PC-9 (cell line): Measurements from ENCODE around the gene STARD8. TPM values are rescaled to one million over a fixed set of nuclear protein-coding genes. Genes with fewer than 3 reads are reported as not detected.
"Not testable (repeated sequence)": the region's sequence is repeated elsewhere in the genome, so short reads cannot be mapped to it uniquely, and the experiment has no call there.

Experiments
- BruUV-seq: library from RNA; stranded (reverse); fragments of 400-500 nt; replicated peaks from 2 replicates; lab custom pipeline; 2021; lab: Mats Ljungman, UMichigan
- CTCF ChIA-PET: fragments of 300-600 bp; sonication (Branson Sonifier 250); formaldehyde crosslinking; loops from one replicate; lab custom pipeline; 2022; ENCODE audit warnings: antibody characterized with exemption; lab: Charles Lee
- POLR2A ChIA-PET: fragments of 300-600 bp; sonication (Branson Sonifier 250); formaldehyde crosslinking; loops from one replicate; lab custom pipeline; 2022; ENCODE audit warnings: antibody characterized with exemption; ENCODE audit not compliant: unreplicated experiment; lab: Charles Lee
- DNase-seq, 2 experiments: peaks; one replicate each; pipeline versions ENCODE4 v3.0.0 to v3.0.0-alpha.2; 2015 to 2022; ENCODE audit warnings: mixed read lengths in 1 of 2
- H2AFZ ChIP-seq: fragments of 200-600 bp; sonication (generic); 2 replicates; pipeline ENCODE4 v1.8.1; 2017; ENCODE audit warnings: antibody characterized with exemption
- H3F3A ChIP-seq: fragments of 200-600 bp; sonication (generic); 2 replicates; pipeline ENCODE4 v1.8.1; 2017; ENCODE audit warnings: antibody characterized with exemption, mild to moderate bottlenecking, low read depth; ENCODE audit not compliant: insufficient read depth
- H3K27ac ChIP-seq: fragments of 200-600 bp; sonication (generic); 2 replicates; pipeline ENCODE4 v1.6.1; 2016; ENCODE audit warnings: mixed run types
- H3K27me3 ChIP-seq: fragments of 200-600 bp; sonication (generic); 2 replicates; pipeline ENCODE4 v1.6.1; 2016; ENCODE audit warnings: low read depth, mixed run types; ENCODE audit not compliant: insufficient read depth
- H3K36me3 ChIP-seq: fragments of 200-600 bp; sonication (generic); 2 replicates; pipeline ENCODE4 v1.6.1; 2016; ENCODE audit warnings: low read depth, mixed run types
- H3K4me1 ChIP-seq: fragments of 200-600 bp; sonication (generic); replicated peaks from 2 replicates; pipeline ENCODE4 v1.6.1; 2016; ENCODE audit warnings: mixed run types; ENCODE audit not compliant: insufficient read depth
- H3K4me2 ChIP-seq: fragments of 200-600 bp; sonication (generic); 2 replicates; pipeline ENCODE4 v1.6.1; 2017; ENCODE audit warnings: mixed run types
- H3K4me3 ChIP-seq: fragments of 200-600 bp; sonication (generic); 2 replicates; pipeline ENCODE4 v1.6.1; 2016; ENCODE audit warnings: mixed run types
- H3K79me2 ChIP-seq: fragments of 200-600 bp; sonication (generic); 2 replicates; pipeline ENCODE4 v1.6.1; 2017; ENCODE audit warnings: low read depth, mixed run types
- H3K9me2 ChIP-seq: fragments of 200-600 bp; sonication (generic); 2 replicates; pipeline ENCODE4 v1.8.1; 2017; ENCODE audit warnings: mild to moderate bottlenecking; ENCODE audit not compliant: insufficient read depth
- H3K9me3 ChIP-seq: fragments of 200-600 bp; sonication (generic); 2 replicates; pipeline ENCODE4 v1.8.1; 2016; ENCODE audit warnings: low read depth; ENCODE audit not compliant: insufficient read depth
- H4K20me1 ChIP-seq: fragments of 200-600 bp; sonication (generic); 2 replicates; pipeline ENCODE4 v1.8.1; 2017; ENCODE audit not compliant: insufficient read depth
- CTCF ChIP-seq: fragments of 200-600 bp; sonication (generic); conservative IDR thresholded peaks from 2 replicates; pipeline ENCODE4 v1.6.1; 2017; ENCODE audit warnings: mixed run types, antibody characterized with exemption, mild to moderate bottlenecking, moderate library complexity
- EZH2 ChIP-seq: fragments of 200-600 bp; sonication (generic); IDR thresholded peaks from 2 replicates; pipeline ENCODE4 v1.8.0; 2017; ENCODE audit warnings: antibody characterized with exemption, low read depth
- intact Hi-C: fragments of 100-400 bp; cut with micrococcal nuclease; formaldehyde crosslinking; loops from one replicate; pipeline ENCODE4 v1.10.0; 2022; ENCODE audit not compliant: unreplicated experiment
- total RNA-seq: library from RNA; stranded (reverse); gene quantifications from 2 replicates; pipeline ENCODE4 v1.2.3, GENCODE V29; 2021

STARD8 gene
- total RNA-seq, 1 experiment from 2014 or later: 2.2 TPM

- ChIA-PET POLR2A (interaction anchor here (0.5 kb wide), 1 partner anchor 292 kb away, joined by 3 read pairs; no protein-coding TSS in a partner anchor), CTCF (interaction anchor here (0.6 to 1.3 kb wide), 2 partner anchors 30 to 111 kb away, joined by 3 to 4 read pairs; no protein-coding TSS in a partner anchor)
- Histone ChIP-seq H3K4me3 (no peak overlapping the region), H2AFZ (no peak overlapping the region), H3K27me3 (no peaks in the 10 kb centered on the region), H3K27ac (no peak overlapping the region), H4K20me1 (no peaks in the 10 kb centered on the region), H3K4me2 (no peak overlapping the region), H3K9me3 (no peaks in the 10 kb centered on the region), H3K9me2 (no peaks in the 10 kb centered on the region), H3K79me2 (no peaks in the 10 kb centered on the region), H3K36me3 (no peaks in the 10 kb centered on the region), H3F3A (no peaks in the 10 kb centered on the region), H3K4me1 (no peaks in the 10 kb centered on the region)
- no TSS peak for BruUV-seq
- intact Hi-C loops: no loop called here
- TF ChIP-seq CTCF (peak; percentile 80), EZH2 (no peak)
- DNase-seq: no peak
Observed at GRCh38 chrX:68599256-68600152, 48.0 kb upstream of the STARD8 start.

GRCh38 chrX:68604216-68604615, 43.2 kb upstream of the STARD8 start:
- H4K20me1 ChIP-seq, H3K4me2 ChIP-seq, H3F3A ChIP-seq, CTCF ChIA-PET, H3K9me3 ChIP-seq, H3K36me3 ChIP-seq, H3K79me2 ChIP-seq, DNase-seq, H3K27me3 ChIP-seq, intact Hi-C loops, H3K9me2 ChIP-seq, H2AFZ ChIP-seq, H3K4me1 ChIP-seq, BruUV-seq, H3K27ac ChIP-seq, H3K4me3 ChIP-seq, POLR2A ChIA-PET: not testable (repeated sequence)

- H4K20me1 ChIP-seq, CTCF ChIA-PET: not testable (repeated sequence)
Observed at GRCh38 chrX:68614733-68615132, 32.7 kb upstream of the STARD8 start.

GRCh38 chrX:68627986-68628385, 19.5 kb upstream of the STARD8 start:
- no TSS peak for BruUV-seq
- DNase-seq: no peak
- CTCF ChIA-PET: no interaction called here

More at GRCh38 chrX:68614733-68615132, 32.7 kb upstream of the STARD8 start:
- H3K27ac ChIP-seq, intact Hi-C loops, DNase-seq, H3K79me2 ChIP-seq, H3K9me2 ChIP-seq, H2AFZ ChIP-seq, H3K27me3 ChIP-seq, H3K4me1 ChIP-seq, H3K4me3 ChIP-seq, H3K4me2 ChIP-seq, H3F3A ChIP-seq, H3K36me3 ChIP-seq, BruUV-seq, H3K9me3 ChIP-seq, POLR2A ChIA-PET: not testable (repeated sequence)

GRCh38 chrX:68629936-68630335, 17.5 kb upstream of the STARD8 start:
- H3K4me1 ChIP-seq, H3K27me3 ChIP-seq, H2AFZ ChIP-seq, H3K79me2 ChIP-seq, H3K4me3 ChIP-seq, H4K20me1 ChIP-seq, H3K9me2 ChIP-seq, BruUV-seq, H3K9me3 ChIP-seq, H3K4me2 ChIP-seq, H3K36me3 ChIP-seq, CTCF ChIA-PET, H3K27ac ChIP-seq, intact Hi-C loops, H3F3A ChIP-seq, DNase-seq, POLR2A ChIA-PET: not testable (repeated sequence)

More at GRCh38 chrX:68627986-68628385, 19.5 kb upstream of the STARD8 start:
- no peaks in the 10 kb centered on the region for H3K36me3 ChIP-seq
- no peaks in the 10 kb centered on the region for H3K79me2 ChIP-seq
- no peak overlapping the region for H3K4me3 ChIP-seq
- no peak for TF ChIP-seq EZH2
- no peak for TF ChIP-seq CTCF
- H3K9me2 ChIP-seq: no peaks in the 10 kb centered on the region
- no peaks in the 10 kb centered on the region for H3F3A ChIP-seq
- no peaks in the 10 kb centered on the region for H3K9me3 ChIP-seq
- H4K20me1 ChIP-seq: no peaks in the 10 kb centered on the region
- intact Hi-C loops: no loop called here
- H3K27ac ChIP-seq: no peak overlapping the region
- POLR2A ChIA-PET: no interaction called here
- H2AFZ ChIP-seq: no peak overlapping the region
- no peaks in the 10 kb centered on the region for H3K4me1 ChIP-seq
- H3K4me2 ChIP-seq: no peak overlapping the region
- no peaks in the 10 kb centered on the region for H3K27me3 ChIP-seq
